HG03457 (cell line): Measurements from ENCODE around the gene FLOT1.

Source experiments
- ATAC-seq: cut with Tn5 transposase; IDR thresholded peaks from one replicate; pipeline ENCODE4 v1.9.1; 2021; ENCODE audit warnings: moderate number of reproducible peaks; ENCODE audit not compliant: unreplicated experiment

The FLOT1 gene

DNA sequence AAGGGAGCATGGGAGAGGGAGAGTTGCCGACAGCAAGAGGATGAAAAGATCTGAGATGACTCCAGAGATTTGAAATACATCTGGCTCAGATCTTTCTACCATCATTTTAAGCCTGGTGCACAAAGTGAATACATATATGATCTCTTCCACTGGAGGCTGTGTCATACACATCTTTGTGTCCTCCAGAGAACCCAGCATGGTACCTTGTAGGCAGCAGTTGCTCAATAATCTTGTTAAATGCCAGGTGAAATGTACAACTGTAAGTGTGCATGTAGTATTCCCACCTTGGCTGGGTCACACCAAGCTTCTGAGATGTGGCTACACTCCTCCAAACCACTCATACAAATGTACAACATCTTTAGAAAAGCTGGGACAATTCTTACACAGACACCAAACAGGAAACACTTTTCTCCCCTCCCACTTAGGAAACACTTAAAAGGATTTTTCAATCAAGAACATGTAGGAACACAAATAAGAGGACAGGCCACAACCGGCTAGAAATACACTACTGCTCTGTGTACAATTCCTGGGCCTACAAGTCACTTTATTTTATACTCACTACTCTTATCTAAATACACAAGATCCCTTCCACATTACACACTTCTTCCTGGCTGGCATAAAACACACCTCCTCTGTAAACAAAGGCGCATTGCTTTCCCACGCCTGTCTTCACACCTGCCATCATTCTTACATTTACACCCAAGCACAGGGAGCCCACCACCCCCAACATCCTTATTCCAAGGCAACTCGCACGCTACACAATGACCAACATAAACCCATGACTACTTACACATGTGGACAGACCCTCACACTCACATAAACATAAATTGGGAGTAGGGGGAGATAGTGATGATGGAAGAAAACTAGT, 5.6 kb upstream of the FLOT1 start:
- ATAC-seq, result no peak

DNA sequence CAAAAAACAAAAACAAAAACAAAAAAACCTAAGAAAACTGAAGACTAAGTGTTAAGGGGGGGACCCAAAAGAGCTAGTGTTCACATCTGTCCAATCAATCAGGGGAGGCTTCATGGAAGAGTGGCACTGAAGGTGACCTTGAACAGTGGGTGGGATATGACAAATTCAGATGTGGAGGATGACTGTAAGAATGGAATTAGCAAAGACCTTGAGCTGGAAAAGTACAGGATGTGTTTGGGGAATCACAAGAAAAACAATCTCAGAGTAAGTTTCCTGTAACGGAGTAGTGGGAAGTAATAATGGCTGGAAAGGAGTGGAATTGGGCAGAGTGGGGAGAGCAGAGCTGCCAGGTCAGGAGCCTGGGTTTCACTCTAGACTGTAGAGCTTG, 4.8 kb upstream of the FLOT1 start:
- no peak for ATAC-seq

DNA sequence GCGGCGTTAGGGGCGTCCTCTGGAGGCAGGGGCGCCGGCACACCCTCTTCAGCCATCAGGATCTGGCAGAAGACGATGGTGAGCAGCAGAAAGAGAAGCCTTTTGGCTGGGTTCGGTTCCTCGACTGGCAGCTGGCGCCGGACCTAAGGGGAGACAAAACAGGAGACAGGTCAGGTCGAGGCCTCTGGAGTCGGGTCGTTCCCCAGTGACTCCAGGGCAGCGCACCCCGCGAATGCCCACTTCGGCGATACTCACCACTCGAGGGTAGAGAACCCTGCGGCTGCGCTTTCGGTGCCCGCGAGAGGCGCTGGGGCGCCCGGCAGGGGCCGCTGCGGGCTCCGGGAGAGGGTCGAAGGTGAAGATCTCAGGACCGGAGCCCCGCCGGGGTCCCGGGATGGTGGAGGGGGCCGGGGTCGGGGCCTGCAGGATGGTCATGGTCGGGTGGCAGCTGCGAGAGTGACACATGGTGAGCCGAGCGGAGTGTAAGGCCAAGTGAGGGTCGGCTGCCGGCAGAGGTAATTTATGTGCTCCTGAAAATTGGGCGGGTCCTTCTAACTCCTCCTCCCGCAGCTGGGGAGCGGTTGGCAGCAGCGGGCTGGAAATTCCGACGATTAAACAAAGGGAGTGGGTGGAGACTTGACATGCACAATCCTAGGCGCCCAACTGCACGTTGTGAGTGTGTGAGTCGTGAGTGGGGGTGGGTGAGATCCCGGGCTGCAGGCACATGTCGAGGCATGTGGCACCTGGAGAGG, 1.7 kb upstream of the FLOT1 start, which contains the start of gene IER3:
IER3 (minus strand) TSS at position 494 of the 752 bp plus-strand sequence; CDS start at position 465, 29 bp downstream.
- no peak for ATAC-seq

GRCh38 chr6:30743099-30744053, 889 bp upstream of the FLOT1 start:
- ATAC-seq, result no peak

GRCh38 chr6:30741789-30742315, 635 bp downstream of the FLOT1 start:
- ATAC-seq, result no peak

DNA sequence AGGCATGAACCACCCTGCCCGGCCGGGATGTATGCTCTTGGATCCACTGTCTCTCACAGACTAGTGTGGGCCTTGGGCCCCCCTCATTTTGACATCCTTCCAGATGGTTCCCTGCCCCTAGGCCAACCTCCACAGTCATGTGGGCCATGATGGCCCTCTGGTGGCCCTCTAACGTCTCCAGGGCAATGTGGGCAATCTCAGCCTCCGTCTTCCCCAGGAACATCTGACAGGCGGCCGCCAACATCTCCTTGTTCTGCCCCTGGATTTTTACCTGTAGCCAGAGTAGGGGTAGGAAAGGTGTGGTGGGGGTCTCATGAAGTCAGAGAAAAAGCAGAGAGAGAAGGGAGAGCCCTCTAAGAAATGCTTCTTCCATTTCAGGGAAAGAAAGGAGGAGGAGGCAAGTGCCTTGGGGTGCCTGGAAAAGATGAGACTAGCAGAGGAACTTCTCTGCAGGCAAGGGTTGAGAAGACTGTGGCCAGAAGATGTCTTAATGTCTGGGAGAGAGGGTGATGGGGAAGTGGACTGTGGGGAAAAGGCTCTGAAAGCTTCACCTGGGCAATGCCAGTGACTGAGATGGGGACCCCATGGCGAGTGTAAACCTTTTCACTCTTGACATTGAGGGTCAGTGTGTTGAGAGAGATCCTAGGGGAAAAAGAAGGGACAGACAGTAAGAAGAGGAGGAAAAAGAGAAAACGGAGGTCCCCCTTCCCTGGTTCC, 1.3 kb downstream of the FLOT1 start:
- ATAC-seq, result no peak

DNA sequence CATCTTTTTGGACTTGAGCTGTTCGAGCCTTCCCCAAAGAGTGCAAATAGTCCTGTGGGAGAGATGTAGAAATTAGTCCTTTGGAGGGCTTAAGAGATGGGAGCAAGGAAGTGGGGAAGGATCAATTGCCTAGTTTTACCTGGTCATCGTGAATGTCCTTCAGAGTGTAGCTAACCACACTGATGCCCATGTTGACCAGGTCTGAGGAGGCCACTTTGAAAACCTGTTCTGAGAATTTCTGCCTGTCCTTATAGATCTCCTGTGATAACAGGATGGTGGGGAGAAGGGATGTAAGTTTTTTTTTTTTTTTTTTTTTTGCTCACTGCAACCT, 2.0 kb downstream of the FLOT1 start:
- ATAC-seq, result no peak

- no peak for ATAC-seq
These were observed 4.0 kb downstream of the FLOT1 start for GRCh38 chr6:30738532-30738931.

DNA sequence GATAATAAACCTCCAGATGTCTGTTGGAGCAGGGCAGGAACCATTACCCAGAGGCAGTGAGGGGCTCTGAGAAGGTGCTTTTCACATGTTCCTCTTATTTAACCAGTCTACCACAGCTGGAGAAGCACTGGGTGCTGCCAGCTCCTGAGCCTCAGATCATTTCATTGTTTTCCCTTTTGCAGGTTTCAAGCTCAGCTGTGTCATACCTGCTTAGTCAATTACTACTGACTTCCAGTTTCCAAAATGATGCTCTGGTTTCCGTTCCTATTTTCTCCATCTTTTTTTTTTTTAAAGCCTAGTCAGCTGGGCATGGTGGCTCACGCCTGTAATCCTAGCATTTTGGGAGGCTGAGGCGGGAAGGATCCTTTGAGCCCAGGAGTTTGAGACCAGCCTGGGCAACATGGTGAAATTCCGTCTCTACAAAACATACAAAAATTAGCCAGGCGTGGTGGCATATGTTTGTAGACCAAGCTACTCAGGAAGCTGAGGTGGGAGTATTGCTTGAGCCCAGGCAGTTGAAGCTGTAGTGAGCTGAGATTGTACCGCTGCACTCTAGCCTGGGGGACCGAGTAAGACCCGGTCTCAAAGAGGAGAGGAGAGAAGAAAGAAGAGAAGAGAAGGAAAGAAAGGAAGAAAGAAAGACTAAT, 6.7 kb downstream of the FLOT1 start:
- no peak for ATAC-seq

DNA sequence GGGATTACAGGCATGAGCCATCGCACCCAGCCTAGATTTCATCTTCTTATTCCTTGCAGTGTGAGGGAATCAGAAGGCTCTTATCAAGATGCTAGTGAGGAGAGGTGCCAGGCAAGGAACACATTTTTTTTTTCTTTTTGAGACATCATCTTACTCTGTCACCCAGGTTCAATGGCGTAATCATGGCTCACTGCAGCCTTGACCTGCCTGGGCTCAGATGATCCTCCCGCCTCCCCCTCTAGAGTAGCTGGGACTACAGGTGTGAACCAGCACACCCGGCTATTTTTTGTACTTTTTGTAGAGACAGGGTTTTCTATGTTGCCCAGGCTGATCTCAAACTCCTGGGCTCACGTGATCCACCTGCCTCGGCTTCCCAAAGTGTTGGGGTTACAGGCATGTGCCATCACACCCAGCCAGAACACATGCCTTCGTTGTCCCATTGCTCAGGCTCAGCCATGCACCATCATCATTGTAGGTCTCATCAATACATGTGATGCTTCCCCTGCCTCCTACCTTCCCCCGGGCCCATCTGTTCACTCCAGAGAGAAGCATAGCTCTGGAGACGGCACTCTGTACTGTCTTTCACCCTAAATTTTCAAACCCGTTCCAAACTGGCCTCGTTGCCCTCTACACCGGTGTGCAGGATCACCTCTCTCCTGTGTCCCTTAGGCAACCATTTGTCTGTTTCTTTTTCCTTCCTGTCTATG, 10.1 kb downstream of the FLOT1 start:
- ATAC-seq, result no peak

DNA sequence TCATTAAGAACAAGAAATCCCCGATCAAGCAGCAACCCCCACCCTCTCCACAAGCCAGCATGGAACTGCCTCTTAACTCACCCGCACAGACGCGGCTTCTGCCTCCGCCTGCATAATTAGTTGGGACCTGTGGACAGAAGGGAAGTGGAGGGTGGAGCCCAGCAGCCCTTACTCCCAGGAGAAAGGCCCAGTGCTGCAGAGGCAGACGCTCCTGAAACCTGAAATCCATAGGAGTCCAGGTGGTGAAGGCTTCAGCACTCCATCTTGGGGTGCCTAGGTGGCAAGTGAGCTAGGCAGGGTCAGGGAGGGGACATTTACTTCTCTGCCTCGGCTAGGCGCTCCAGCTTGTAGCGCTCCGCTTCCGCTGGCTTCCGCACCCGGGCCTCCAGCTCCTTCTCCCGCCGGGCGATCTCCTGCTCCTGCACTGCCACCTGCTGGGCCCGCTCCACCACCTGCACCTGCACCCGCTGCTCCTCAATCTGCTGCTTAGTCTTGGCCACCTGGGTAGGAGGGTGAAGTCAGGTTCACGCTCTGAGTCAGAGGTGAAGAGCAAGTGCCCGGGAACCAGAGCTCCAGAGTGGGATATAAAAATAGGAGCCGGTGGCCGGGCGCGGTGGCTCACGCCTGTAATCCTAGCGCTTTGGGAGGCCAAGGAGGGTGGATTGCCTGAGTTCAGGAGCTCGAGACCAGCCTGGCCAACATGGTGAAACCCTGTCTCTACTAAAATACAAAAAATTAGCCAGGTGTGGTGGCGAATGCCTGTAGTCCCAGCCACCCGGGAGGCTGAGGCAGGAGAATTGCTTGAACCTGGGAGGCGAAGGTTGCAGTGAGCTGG, 11.7 kb downstream of the FLOT1 start:
- no peak for ATAC-seq

GRCh38 chr6:30727920-30728553, 14.4 kb downstream of the FLOT1 start:
- ATAC-seq, result no peak

DNA sequence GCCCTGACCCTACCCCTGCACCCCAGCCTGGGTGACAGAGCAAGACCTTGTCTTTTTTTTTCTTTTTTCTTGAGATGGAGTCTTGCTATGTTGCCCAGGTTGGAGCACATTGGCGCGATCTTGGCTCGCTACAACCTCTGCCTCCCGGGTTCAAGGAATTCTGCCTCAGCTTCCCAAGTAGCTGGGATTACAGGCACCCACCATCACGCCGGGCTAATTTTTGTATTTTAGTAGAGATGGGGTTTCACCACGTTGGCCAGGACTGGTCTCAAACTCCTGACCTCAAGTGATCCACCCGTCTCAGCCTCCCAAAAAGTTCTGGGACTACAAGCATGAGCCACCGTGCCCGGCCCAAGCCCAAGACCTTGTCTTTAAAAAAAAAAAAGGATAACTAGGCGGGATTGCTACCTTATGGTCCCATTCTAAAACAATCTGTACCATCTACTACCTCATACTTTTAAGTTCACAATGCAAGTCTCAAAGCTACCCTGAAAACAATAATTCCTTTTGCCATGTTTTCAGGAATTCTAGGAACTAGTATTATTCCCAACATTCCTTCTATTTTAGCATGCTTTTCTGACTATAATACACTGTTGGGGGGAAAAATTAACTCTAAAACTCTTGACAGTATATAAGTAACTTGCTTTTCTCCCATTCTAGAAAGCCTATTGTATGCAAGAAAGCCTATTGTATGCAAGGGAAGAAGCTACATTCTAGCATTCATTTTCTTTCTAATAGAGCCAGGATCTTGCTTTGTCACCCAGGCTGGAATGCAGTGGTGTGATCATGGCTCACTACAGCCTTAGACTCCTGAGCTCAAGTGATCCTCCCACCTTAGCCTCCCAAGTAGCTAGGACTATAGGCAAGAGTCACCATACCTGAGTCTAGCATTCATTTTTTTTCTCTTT, 15.7 kb downstream of the FLOT1 start:
- no peak for ATAC-seq

DNA sequence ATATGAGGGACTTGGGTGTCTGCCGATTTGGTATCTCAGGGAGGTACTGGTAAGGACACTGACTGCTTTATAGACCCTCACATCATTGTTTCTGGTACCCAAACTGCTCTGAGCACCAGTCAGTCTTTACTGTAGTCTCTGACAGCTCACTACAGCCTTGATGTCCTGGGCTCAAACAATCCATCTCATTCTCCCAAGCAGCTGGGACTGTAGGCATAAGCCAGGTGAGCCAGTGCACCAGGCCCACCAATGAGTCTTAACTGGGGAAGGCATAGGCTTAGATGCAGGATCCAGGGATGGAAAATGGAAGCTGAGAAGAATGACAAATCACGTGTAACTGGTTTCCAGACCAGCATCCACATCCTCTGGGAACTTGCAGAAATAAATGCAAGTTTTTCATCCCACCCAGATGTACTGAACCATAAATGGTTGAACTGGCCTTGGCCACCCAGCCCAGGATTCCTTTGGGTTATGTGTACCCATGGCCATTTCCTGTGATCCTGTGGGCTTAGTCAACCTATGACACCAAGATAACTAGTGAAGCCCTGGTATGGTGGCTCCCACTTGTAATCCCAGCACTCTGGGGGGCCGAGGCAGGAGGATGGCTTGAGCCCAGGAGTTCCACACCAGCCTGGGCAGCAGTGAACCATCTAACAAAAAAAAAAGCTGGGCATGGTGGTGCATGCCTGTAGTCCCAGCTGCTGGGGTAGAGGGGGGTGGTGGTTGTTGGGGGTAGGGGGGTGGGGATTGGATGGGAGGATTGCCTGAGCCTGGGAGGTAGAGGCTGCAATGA, 16.6 kb downstream of the FLOT1 start:
- no peak for ATAC-seq

GRCh38 chr6:30724906-30725667, 17.4 kb downstream of the FLOT1 start:
- ATAC-seq, result no peak
